ENCODE data around the gene EGFL6. TPM values are rescaled to one million over a fixed set of nuclear protein-coding genes. Genes with fewer than 3 reads are reported as not detected.

Gene EGFL6
- total and polyA plus RNA-seq, 2 of the 4 experiments (the other 2 are of a cell fraction): not detected

DNA sequence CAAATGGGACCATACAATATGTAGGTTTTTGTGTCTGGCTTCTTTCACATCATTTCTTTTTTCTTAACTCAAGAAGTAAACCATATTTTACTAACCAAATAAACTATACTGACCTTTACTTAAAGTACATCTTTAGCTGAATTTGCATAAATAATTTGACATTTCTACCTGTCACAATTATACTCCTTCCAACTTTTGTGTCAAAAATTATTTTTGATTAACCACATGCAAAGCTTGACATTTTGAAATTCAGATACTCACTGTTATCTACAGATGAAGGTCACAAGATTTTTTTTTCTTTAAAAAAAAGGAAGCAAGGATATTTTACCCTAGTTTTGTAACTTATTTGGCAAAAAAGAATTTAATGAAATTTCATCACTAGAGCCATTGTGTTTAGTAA is 107.5 kb downstream of the EGFL6 start:
- no peak overlapping the region for H3K4me3 ChIP-seq (ENCODE audit: insufficient read depth, low read depth, low read length)
- no peak overlapping the region for H3K9ac ChIP-seq (ENCODE audit: low read depth, low read length)
- H3K4me1 ChIP-seq (ENCODE audit: control insufficient read depth, insufficient read depth, low read length): no peaks in the 10 kb centered on the region
- dilution Hi-C loops (cut with HindIII; ENCODE audit: low sequenced_read_pairs, unreplicated experiment) (no loop called here), intact Hi-C loops (cut with micrococcal nuclease) (no loop called here), in situ Hi-C loops (cut with MboI; ENCODE audit: low sequenced_read_pairs) (no loop called here)
- H3K4me2 ChIP-seq (ENCODE audit: low read depth, low read length): no peak overlapping the region
- H3K18ac ChIP-seq (ENCODE audit: low read depth, low read length): no peak overlapping the region
- H4K5ac ChIP-seq (ENCODE audit: low read depth, low read length): no peak overlapping the region
- no peak overlapping the region for H4K8ac ChIP-seq (ENCODE audit: low read depth in 2 of 2, low read length in 2 of 2)
- DNase-seq: no peak
- no peak overlapping the region for H2AK5ac ChIP-seq (ENCODE audit: low read depth, low read length)
- H3K27ac ChIP-seq (ENCODE audit: insufficient read depth, low read length): no peak overlapping the region
- H4K20me1 ChIP-seq (ENCODE audit: insufficient read depth, low read length): no peaks in the 10 kb centered on the region
- H3K9me1 ChIP-seq (ENCODE audit: insufficient read depth, low read length): no peaks in the 10 kb centered on the region
- H2AK9ac ChIP-seq (replicated peaks; ENCODE audit: low read depth, low read length, poor library complexity): no peak overlapping the region
- no peak overlapping the region for H3K4ac ChIP-seq (ENCODE audit: low read depth, low read length)
- no TSS peak for BruUV-seq (replicated peaks)
- H3K23ac ChIP-seq (ENCODE audit: low read depth, low read length): no peak overlapping the region
- peaks cover 3% of the 10 kb centered on the region for H3K27me3 ChIP-seq (ENCODE audit: control insufficient read depth, insufficient read depth, low read length)
- no peaks in the 10 kb centered on the region for H3K79me1 ChIP-seq (ENCODE audit: low read depth in 1 of 2, low read length in 2 of 2)
- no peak overlapping the region for H2BK15ac ChIP-seq (ENCODE audit: low read depth, low read length)
- H2BK20ac ChIP-seq (ENCODE audit: low read depth, low read length): no peak overlapping the region
- H3K9me3 ChIP-seq (ENCODE audit: control insufficient read depth, insufficient read depth, low read length): no peaks in the 10 kb centered on the region
- no peak overlapping the region for H2AFZ ChIP-seq (replicated peaks; ENCODE audit: low read length, poor library complexity)
- POLR2A ChIA-PET (ENCODE audit: unreplicated experiment): no interaction called here
- H4K91ac ChIP-seq (ENCODE audit: insufficient read depth, low read depth, low read length): no peak overlapping the region
- H3K14ac ChIP-seq (replicated peaks; ENCODE audit: low read depth, low read length): no peak overlapping the region
- H2BK5ac ChIP-seq (ENCODE audit: low read depth, low read length, poor library complexity, severe bottlenecking): no peak overlapping the region
- CTCF ChIA-PET: no interaction called here
- no peak overlapping the region for H3K56ac ChIP-seq (ENCODE audit: extremely low read depth, insufficient read depth, low read length)
- ATAC-seq (ENCODE audit: low read depth): no peak
- TF ChIP-seq RAD21 (IDR thresholded peaks at IDR 0.05; ENCODE audit: low read length): no peak
- TF ChIP-seq POLR2A (IDR thresholded peaks at IDR 0.05; ENCODE audit: low read depth, low read length): no peak
- TF ChIP-seq CEBPB (IDR thresholded peaks at IDR 0.05; ENCODE audit: low read depth, low read length): no peak
- TF ChIP-seq, protein P1, sequence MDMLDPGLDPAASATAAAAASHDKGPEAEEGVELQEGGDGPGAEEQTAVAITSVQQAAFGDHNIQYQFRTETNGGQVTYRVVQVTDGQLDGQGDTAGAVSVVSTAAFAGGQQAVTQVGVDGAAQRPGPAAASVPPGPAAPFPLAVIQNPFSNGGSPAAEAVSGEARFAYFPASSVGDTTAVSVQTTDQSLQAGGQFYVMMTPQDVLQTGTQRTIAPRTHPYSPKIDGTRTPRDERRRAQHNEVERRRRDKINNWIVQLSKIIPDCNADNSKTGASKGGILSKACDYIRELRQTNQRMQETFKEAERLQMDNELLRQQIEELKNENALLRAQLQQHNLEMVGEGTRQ (IDR thresholded peaks at IDR 0.05; ENCODE audit: low read depth, low read length): no peak
- no peak for TF ChIP-seq BHLHE40 (IDR thresholded peaks at IDR 0.05; ENCODE audit: low read depth, low read length)
- no peak for TF ChIP-seq RFX5 (IDR thresholded peaks at IDR 0.05; ENCODE audit: low read depth, low read length)
- no peak for TF ChIP-seq CHD1 (IDR thresholded peaks at IDR 0.05; ENCODE audit: low read depth, low read length)
- no peak for TF ChIP-seq MAFK (IDR thresholded peaks at IDR 0.05; ENCODE audit: low read depth, low read length)
- no peak for TF ChIP-seq FOS (IDR thresholded peaks at IDR 0.05; ENCODE audit: low read depth, low read length)
- no peak for TF ChIP-seq RCOR1 (IDR thresholded peaks at IDR 0.05; ENCODE audit: insufficient replicate concordance, low read length)
- no peak for TF ChIP-seq NFE2L2 (IDR thresholded peaks at IDR 0.05; ENCODE audit: low read depth, low read length)
- TF ChIP-seq SMC3 (IDR thresholded peaks at IDR 0.05; ENCODE audit: low read depth, low read length): no peak
- TF ChIP-seq, protein P2, sequence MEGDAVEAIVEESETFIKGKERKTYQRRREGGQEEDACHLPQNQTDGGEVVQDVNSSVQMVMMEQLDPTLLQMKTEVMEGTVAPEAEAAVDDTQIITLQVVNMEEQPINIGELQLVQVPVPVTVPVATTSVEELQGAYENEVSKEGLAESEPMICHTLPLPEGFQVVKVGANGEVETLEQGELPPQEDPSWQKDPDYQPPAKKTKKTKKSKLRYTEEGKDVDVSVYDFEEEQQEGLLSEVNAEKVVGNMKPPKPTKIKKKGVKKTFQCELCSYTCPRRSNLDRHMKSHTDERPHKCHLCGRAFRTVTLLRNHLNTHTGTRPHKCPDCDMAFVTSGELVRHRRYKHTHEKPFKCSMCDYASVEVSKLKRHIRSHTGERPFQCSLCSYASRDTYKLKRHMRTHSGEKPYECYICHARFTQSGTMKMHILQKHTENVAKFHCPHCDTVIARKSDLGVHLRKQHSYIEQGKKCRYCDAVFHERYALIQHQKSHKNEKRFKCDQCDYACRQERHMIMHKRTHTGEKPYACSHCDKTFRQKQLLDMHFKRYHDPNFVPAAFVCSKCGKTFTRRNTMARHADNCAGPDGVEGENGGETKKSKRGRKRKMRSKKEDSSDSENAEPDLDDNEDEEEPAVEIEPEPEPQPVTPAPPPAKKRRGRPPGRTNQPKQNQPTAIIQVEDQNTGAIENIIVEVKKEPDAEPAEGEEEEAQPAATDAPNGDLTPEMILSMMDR (conservative IDR thresholded peaks at IDR 0.05; ENCODE audit: low read depth, low read length): no peak
- TF ChIP-seq, protein P3, sequence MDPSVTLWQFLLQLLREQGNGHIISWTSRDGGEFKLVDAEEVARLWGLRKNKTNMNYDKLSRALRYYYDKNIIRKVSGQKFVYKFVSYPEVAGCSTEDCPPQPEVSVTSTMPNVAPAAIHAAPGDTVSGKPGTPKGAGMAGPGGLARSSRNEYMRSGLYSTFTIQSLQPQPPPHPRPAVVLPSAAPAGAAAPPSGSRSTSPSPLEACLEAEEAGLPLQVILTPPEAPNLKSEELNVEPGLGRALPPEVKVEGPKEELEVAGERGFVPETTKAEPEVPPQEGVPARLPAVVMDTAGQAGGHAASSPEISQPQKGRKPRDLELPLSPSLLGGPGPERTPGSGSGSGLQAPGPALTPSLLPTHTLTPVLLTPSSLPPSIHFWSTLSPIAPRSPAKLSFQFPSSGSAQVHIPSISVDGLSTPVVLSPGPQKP (IDR thresholded peaks at IDR 0.05; ENCODE audit: borderline replicate concordance, low read depth, low read length): no peak
- no peaks in the 10 kb centered on the region for H3K36me3 ChIP-seq (ENCODE audit: control insufficient read depth, insufficient read depth, low read length)
- H2BK120ac ChIP-seq (ENCODE audit: low read depth, low read length): no peak overlapping the region

Measured in IMR-90 (cell line).